RWPE1 (cell line): ENCODE results near the gene RNF32.

ENCODE experiments used
- CTCF ChIA-PET: fragments of 350-600 bp; sonication (Branson Sonifier 250); formaldehyde crosslinking; extraction: SDS; loops from one replicate; lab custom pipeline; 2021; lab: Yijun Ruan, JAX
- POLR2A ChIA-PET: fragments of 400-600 bp; formaldehyde crosslinking; extraction: SDS; loops from one replicate; lab custom pipeline; 2020; ENCODE audit warnings: antibody characterized with exemption; ENCODE audit not compliant: low non-redundant PET; lab: Yijun Ruan, JAX
- DNase-seq: peaks from one replicate; pipeline ENCODE4 v3.0.0; 2012; ENCODE audit warnings: low spot score
- H3K27ac ChIP-seq: fragments of 450-650 bp; 2 replicates; pipeline ENCODE4 v1.5.1; 2017
- CTCF ChIP-seq: fragments of 450-650 bp; conservative IDR thresholded peaks from 2 replicates; pipeline ENCODE4 v1.5.1; 2017; ENCODE audit warnings: low read depth, mild to moderate bottlenecking

The RNF32 gene

GRCh38 chr7:156650042-156650441, 9.5 kb downstream of the RNF32 start:
- H3K27ac ChIP-seq: no peak overlapping the region
- POLR2A ChIA-PET: no interaction called here
- CTCF ChIA-PET: interaction anchor here (0.6 kb wide), 1 partner anchor 252 kb away, joined by 3 read pairs; no protein-coding TSS in a partner anchor
- TF ChIP-seq CTCF: peak; percentile 19; the same call in 1 of the 2 replicates
- peak; percentile 23 for DNase-seq

GRCh38 chr7:156651474-156651873, 10.9 kb downstream of the RNF32 start:
- ChIA-PET CTCF (no interaction called here), POLR2A (no interaction called here)
- H3K27ac ChIP-seq: no peak overlapping the region
- DNase-seq: no peak
- TF ChIP-seq CTCF: no peak

GRCh38 chr7:156652886-156653568, 12.5 kb downstream of the RNF32 start:
- H3K27ac ChIP-seq: no peak overlapping the region
- no peak for DNase-seq
- TF ChIP-seq CTCF: no peak
- ChIA-PET POLR2A (no interaction called here), CTCF (no interaction called here)

GRCh38 chr7:156654511-156655234, 14.1 kb downstream of the RNF32 start:
- ChIA-PET CTCF (no interaction called here), POLR2A (no interaction called here)

GRCh38 chr7:156655251-156655650, 14.7 kb downstream of the RNF32 start:
- POLR2A ChIA-PET: no interaction called here
- CTCF ChIA-PET: no interaction called here
- no peak overlapping the region for H3K27ac ChIP-seq
- no peak for TF ChIP-seq CTCF
- DNase-seq: no peak

More at GRCh38 chr7:156654511-156655234, 14.1 kb downstream of the RNF32 start:
- no peak overlapping the region for H3K27ac ChIP-seq
- DNase-seq: no peak
- no peak for TF ChIP-seq CTCF

- no peak overlapping the region for H3K27ac ChIP-seq
- TF ChIP-seq CTCF: no peak
- DNase-seq: no peak
- POLR2A ChIA-PET: no interaction called here
- CTCF ChIA-PET: no interaction called here
Measured at GRCh38 chr7:156655983-156656382, 15.4 kb downstream of the RNF32 start.
